GM19395 (cell line): ENCODE results near the gene TSC22D4.
"Not testable (repeated sequence)": the region's sequence is repeated elsewhere in the genome, so short reads cannot be mapped to it uniquely, and the experiment has no call there.

ENCODE experiments used
- ATAC-seq: cut with Tn5 transposase; IDR thresholded peaks from one replicate; pipeline ENCODE4 v1.9.1; 2021; ENCODE audit warnings: mild to moderate bottlenecking, moderate library complexity; ENCODE audit not compliant: unreplicated experiment

Gene TSC22D4

GRCh38 chr7:100478958-100479660 is at the start of gene TSC22D4:
TSS of gene TSC22D4 (minus strand) at chr7:100479214. CDS start at chr7:100478038, 1,176 bp downstream.
- peak; percentile 64 for ATAC-seq

DNA sequence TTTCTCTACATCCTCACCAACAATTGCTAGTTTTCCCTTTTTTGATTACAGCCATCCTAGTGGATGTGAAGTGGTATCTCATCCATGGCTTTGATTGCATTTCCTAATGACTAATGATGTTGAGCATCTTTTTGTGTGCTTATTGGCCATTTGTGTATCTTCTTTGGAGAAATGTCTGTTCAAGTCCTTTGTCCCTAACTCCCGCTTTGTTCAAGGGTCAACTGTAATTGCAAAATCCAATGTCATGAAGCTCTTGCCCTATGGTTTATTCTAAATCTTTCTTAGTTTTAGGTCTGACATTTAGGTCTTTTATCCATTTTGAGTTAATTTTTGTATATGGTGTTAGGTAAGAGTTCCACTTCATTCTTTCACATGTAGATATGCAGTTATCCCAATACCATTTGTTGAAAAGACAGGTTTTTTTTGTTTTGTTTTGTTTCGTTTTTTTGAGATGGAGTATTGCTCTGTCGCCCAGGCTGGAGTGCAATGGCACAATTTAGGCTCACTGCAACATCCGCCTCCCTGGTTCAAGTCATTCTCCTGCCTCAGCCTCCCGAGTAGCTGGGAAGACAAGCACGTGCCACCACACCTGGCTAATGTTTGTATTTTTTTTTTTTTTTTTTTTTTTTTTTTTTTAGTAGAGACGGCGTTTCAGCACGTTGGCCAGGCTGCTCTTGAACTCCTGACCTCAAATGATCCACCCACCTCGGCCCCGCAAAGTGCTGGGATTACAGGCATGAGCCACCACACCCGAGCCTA is 49.3 kb upstream of the TSC22D4 start:
- ATAC-seq = not testable (repeated sequence)

DNA sequence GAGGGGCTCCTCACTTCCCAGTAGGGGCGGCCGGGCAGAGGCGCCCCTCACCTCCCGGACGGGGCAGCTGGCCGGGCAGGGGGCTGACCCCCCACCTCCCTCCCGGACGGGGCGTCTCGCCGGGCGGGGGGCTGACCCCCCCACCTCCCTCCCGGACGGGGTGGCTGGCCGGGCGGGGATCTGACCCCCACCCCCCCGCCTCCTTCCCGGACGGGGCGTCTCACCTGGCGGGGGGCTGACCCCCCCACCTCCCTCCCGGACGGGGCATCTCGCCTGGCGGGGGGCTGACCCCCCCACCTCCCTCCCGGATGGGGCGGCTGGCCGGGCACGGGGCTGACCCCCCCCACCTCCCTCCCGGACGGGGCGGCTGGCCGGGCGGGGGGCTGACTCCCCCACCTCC is 44.2 kb upstream of the TSC22D4 start:
- not testable (repeated sequence) for ATAC-seq

- ATAC-seq = not testable (repeated sequence)
Observed at GRCh38 chr7:100521909-100522593, 43.0 kb upstream of the TSC22D4 start.

- ATAC-seq = no peak
Observed at GRCh38 chr7:100521076-100521475, 42.1 kb upstream of the TSC22D4 start.

GRCh38 chr7:100520138-100520537 is 41.1 kb upstream of the TSC22D4 start:
- ATAC-seq = no peak

GRCh38 chr7:100519580-100519979 is 40.6 kb upstream of the TSC22D4 start:
- ATAC-seq = no peak

DNA sequence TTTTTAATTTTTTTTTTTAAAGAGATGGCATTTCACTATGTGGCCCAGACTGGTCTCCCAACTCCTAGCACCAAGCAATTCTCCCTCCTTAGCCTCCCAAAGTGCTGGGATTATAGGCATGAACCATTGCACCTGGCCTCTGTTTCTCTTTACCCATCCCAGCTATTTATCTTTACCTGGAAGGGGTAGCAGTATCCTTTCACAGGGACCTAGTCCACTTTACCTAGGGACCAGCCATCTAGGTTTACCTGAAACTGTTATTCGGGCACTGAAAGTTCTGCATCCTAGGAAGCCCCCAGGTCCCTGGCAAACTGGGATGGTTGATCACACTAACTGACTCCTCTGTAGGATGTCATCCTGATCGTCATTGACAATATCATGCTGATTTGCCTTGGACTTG is 38.3 kb upstream of the TSC22D4 start:
- ATAC-seq = no peak

DNA sequence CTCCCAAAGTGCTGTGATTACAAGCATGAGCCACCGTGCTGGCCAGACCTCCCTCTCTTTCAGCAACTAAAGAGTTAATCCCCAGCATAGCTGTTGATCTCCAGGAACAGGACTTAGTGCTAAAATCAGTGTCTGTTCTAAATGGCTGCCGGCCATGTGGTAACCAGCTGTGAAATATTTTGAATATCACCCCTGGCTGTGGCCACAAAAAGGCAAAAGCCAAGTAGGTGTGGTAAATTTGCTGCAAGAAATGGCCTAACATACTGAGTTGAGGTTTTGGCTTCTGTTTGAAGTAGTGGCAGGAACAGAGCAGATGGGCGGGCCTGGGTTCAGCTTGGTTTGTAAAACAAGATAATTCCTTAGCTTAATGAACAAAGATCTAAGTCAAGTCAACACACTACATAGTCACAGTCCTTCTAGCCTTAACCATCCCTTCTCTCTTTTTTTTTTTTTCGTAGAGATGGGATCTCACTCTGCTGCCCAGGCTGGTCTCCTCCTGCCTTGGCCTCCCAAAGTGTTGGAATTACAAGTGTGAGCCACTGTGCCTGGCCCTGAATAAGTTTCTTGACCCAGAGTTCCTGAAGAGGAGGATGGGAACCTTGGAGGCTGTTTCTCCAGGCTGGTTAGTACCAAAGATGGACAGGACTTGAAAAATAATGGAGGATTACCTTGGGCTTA is 37.3 kb upstream of the TSC22D4 start:
- no peak for ATAC-seq

- no peak for ATAC-seq
Observed at GRCh38 chr7:100515072-100515532, 36.1 kb upstream of the TSC22D4 start.

GRCh38 chr7:100513212-100513810 is 34.3 kb upstream of the TSC22D4 start:
- no peak for ATAC-seq

DNA sequence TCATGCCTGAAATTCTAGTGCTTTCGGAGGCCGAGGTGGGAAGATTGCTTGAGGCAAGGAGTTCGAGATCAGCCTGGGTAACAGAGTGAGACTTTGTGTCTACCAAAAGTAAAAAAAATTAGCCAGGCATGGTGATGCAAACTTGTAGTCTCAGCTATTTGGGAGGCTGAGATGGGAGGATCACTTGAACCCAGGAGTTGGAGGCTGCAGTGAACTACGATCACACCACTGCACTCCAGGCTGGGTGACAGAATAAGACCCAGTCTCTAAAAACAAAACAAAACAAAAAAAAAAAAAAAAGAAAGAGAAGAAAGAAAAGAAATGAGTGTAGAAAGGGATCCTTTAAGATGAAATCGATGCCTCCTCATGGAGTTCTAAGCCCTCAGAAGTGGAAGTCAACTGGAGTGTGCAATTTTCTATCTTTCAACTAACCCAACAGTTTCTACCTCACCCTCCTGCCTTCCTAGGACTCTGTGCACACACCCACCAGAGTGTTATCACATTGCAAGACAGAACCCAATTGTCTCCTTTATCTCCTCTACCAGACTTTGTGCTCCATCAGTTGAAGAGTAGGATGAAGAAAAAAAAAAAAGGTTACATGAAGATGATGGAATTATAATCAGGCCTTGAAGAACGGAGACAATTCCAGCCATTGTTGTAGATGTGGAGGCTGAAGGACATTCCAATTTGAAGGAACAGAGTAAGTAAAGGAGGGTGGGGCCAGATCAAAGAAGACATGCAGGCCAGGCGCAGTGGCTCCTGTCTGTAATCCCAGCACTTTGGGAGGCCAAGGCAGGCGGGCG is 31.6 kb upstream of the TSC22D4 start:
- ATAC-seq = no peak

DNA sequence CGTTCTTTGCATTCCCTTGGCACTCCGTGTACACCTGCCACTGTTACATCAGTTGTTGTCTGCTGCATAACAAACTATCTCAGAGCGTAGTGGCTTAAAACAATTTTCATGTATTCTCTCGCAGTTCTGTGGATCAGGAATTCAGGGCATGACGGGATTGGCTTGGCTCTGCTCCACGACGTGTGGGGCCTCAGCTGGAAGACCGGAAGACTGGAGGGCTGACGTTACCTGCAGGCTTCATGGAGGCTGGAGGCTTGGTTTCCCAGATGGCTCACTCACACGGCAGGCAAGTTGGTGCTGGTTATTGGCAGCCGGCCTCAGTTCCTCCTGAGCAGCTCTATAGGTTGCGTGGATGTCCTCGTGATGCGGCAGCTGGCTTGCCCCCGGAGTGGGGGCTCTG is 30.2 kb upstream of the TSC22D4 start:
- ATAC-seq = no peak

- no peak for ATAC-seq
Observed at GRCh38 chr7:100506356-100506923, 27.4 kb upstream of the TSC22D4 start.

- ATAC-seq = no peak
Observed at GRCh38 chr7:100504887-100505611, 26.0 kb upstream of the TSC22D4 start.

- not testable (repeated sequence) for ATAC-seq
Observed at GRCh38 chr7:100504031-100504430, 25.0 kb upstream of the TSC22D4 start.

- not testable (repeated sequence) for ATAC-seq
Observed at GRCh38 chr7:100500743-100501142, 21.7 kb upstream of the TSC22D4 start.

- no peak for ATAC-seq
Observed at GRCh38 chr7:100496509-100496908, 17.5 kb upstream of the TSC22D4 start.
